Hepatic stellate cell (primary cell): ENCODE data around the gene SAMD14.
A peak's percentile ranks its signal among the peaks of the same experiment; 100 is the strongest.
"Not testable (repeated sequence)": the region's sequence is repeated elsewhere in the genome, so short reads cannot be mapped to it uniquely, and the experiment has no call there.

ENCODE experiments used
- DNase-seq: peaks from one replicate; pipeline ENCODE4 v3.0.0; 2011; ENCODE audit warnings: low spot score

Gene SAMD14

GRCh38 chr17:50075446-50076032 lies 54.4 kb downstream of the SAMD14 start:
- DNase-seq = no peak

GRCh38 chr17:50074227-50074626 lies 55.7 kb downstream of the SAMD14 start:
- no peak for DNase-seq

GRCh38 chr17:50072925-50073324 lies 57.0 kb downstream of the SAMD14 start:
- no peak for DNase-seq

DNA sequence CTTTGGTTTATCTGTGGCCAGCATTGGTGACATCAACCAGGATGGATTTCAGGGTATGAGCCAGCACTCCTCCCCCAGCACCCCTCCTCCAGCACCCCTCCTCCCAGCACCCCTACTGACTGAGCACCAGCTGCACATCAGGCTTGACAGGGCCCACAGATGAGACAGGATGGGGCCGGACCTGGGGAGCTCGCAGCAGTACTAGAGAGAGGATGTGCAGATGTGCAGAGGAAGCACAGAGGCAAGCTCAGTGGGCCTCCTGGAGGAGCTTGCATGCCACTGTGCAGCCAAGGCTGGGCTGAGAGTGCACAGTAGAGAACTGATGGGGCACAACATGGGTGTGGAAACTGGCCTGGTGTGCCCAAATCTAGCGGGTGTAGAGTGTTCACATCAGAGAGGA lies 57.8 kb downstream of the SAMD14 start:
- DNase-seq = no peak

DNA sequence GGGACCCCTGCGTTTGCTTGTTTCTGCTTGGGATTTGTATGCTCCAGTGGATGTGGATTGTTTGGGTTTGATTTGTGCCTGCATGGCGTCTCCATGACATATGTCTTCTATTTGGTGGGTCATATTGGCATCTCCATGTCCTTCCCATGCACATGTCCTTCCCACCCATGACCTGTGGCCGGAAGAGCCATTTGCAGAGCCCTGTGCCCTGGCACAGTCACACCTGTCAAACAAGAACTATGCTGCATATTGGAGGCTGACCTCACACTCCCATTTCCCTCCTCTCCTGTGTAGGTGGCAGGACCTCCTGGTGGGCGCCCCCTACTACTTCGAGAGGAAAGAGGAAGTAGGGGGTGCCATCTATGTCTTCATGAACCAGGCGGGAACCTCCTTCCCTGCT lies 58.3 kb downstream of the SAMD14 start:
- DNase-seq = no peak

DNA sequence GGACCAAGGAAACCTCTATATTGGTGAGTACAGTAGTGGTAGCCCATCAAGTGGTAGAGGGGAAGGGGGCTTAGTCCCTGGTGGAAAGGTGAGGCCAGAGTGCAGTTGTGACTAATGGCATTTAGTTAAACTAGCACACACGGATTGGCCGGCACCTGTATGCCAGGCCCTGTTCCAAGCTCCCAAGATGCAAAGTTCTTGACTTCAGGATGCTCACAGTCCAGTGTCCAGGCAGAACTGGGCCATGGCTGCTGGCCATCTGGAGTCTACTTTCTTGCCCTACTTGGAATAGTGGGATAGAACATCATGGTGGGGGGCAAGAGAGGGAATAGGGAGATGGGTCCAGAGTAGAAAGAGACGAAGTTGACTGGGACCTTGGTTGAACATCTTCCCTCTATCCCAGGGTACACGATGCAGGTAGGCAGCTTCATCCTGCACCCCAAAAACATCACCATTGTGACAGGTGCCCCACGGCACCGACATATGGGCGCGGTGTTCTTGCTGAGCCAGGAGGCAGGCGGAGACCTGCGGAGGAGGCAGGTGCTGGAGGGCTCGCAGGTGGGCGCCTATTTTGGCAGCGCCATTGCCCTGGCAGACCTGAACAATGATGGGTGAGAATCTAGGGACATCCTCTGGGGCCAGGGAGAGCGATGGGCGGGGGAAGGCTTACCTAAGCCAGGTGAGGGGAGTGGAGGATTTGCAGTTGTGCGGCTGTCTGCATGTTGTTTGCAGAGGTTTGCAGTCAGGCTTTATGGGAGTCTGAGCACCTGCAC lies 58.9 kb downstream of the SAMD14 start:
- no peak for DNase-seq

DNA sequence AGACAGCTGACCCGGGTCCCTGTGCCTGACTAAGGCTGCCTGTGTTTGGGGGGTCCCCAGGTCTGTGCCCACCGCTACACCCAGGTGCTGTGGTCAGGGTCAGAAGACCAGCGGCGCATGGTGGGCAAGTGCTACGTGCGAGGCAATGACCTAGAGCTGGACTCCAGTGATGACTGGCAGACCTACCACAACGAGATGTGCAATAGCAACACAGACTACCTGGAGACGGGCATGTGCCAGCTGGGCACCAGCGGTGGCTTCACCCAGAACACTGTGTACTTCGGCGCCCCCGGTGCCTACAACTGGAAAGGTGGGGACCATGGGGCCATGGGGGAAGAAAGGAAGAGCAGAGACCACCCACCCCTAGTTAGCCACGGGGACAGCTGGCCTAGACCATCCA lies 62.0 kb downstream of the SAMD14 start:
- DNase-seq = no peak

GRCh38 chr17:50066995-50067394 lies 63.0 kb downstream of the SAMD14 start:
- no peak for DNase-seq

- no peak for DNase-seq
These were observed 64.9 kb downstream of the SAMD14 start for GRCh38 chr17:50065056-50065455.

DNA sequence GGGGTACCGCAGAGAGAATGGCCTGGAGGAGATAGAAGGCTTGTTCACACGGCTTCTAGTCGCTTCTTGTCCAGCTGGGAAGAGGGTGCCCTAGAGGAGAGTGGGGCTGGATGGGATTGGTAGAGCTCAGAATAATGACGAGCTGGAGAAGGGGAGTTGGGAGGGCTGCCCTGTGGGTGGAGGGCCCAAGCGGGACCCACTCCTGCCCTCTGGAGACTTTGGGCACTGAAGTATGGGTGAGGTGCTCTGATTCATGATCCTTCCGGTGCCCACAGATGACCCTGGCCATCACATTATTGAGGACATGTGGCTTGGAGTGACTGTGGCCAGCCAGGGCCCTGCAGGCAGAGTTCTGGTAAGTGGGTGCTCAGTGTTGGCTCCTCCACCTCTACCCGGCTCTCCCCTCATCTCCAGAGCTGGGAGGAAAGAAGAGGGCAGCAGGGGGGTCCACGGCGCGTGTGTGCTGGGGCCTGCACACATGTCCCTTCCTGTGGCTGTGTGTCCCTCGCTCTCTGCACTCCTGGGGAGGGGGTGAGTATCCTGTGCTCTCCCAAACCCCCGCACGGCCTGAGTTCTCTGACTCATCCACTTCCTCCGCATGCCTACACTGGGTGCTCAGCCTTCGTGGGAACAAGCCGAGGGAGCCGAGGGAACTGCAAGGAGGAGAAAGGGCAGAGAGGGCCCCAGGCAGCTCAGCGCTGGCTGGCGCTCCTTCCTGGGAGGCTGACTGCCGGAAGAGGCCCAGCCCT lies 65.5 kb downstream of the SAMD14 start:
- DNase-seq = peak; percentile 97

GRCh38 chr17:50063561-50064252 lies 66.3 kb downstream of the SAMD14 start:
- DNase-seq = no peak

- peak; percentile 86 for DNase-seq
These were observed 67.4 kb downstream of the SAMD14 start for GRCh38 chr17:50062293-50063243.

DNA sequence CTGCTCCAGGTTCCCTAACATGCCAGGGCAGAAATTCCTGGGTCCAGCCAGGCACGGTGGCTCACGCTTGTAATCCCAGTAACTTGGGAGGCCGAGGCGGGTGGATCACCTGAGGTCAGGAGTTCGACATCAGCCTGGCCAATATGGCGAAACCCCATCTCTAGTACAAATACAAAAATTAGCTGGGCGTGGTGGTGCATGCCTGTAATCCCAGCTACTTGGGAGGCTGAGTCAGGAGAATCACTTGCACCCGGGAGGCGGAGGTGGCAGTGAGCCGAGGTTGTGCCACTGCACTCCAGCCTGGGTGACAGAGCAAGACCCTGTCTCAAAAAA lies 68.3 kb downstream of the SAMD14 start:
- not testable (repeated sequence) for DNase-seq

DNA sequence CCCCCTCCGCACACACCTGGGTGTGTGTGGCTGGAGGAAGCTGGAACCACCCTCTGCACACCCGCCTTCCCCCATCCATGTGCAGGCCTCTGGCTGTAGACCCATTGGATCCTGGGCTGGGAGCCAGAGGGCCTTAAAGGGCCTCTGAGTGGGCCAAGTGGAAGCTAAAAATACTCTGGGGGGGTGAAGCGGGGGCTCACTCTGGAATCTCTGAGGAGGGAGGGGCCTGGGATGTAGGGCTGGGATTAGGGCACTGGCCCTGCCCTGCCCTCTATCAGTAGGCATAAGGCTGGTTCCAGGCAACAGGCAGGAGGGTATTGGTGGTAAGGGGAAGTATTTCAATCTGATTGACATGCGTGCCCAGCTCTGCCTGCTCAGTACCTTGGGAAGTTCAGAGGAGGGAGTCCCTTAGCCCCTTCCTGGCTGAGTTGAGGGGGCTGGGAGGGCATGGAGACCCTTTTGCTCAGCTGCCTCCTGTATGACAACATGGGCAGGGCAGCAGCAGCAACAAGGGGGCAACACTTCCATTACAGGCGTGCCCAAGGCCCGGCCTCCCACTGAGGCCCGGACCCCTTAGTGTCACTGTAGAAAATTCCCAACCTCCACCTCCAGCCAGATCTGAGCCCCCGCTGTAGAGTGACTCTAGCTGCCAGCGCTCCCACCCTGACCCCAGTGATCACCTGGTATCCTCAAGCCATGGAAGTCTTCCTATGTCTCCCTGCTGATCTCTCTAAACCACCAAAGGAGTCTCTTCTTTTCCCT lies 68.8 kb downstream of the SAMD14 start:
- DNase-seq = peak; percentile 76
